Stimulated activated CD4-positive, alpha-beta T cell treated with anti-CD3 and anti-CD28 coated beads, Interleukin-1b, Interleukin-23, amount 100 ng/mL, for 4 hours (primary cell): ENCODE results near the gene AMHR2.

ENCODE experiments used
- DNase-seq, 2 donors: peaks; one replicate each; pipeline ENCODE4 v3.0.0-alpha.2; 2020; ENCODE audit warnings: low read depth in 2 of 2

AMHR2 gene

GRCh38 chr12:53452159-53453077, 28.8 kb downstream of the AMHR2 start:
- DNase-seq: peak; percentile 64 to 69

GRCh38 chr12:53453953-53454640, 30.4 kb downstream of the AMHR2 start:
- no peak for DNase-seq

- DNase-seq: no peak
Measured at GRCh38 chr12:53454707-53455106, 31.1 kb downstream of the AMHR2 start.

GRCh38 chr12:53456654-53457366, 33.2 kb downstream of the AMHR2 start:
- DNase-seq: no peak

GRCh38 chr12:53459097-53459496, 35.4 kb downstream of the AMHR2 start:
- no peak for DNase-seq

GRCh38 chr12:53461059-53461458, 37.4 kb downstream of the AMHR2 start:
- DNase-seq: no peak

- DNase-seq: no peak
Measured at GRCh38 chr12:53461591-53461990, 37.9 kb downstream of the AMHR2 start.

GRCh38 chr12:53462935-53463334, 39.3 kb downstream of the AMHR2 start:
- no peak for DNase-seq

- DNase-seq: no peak
Measured at GRCh38 chr12:53463802-53464560, 40.3 kb downstream of the AMHR2 start.

- no peak for DNase-seq
Measured at GRCh38 chr12:53464685-53465418, 41.2 kb downstream of the AMHR2 start.

GRCh38 chr12:53465679-53466078, 42.0 kb downstream of the AMHR2 start:
- DNase-seq: no peak

GRCh38 chr12:53466640-53467039, 43.0 kb downstream of the AMHR2 start:
- no peak for DNase-seq

GRCh38 chr12:53467082-53467481, 43.4 kb downstream of the AMHR2 start:
- no peak for DNase-seq

- DNase-seq: no peak
Measured at GRCh38 chr12:53467880-53468279, 44.2 kb downstream of the AMHR2 start.

GRCh38 chr12:53468282-53468681, 44.6 kb downstream of the AMHR2 start:
- DNase-seq: no peak

GRCh38 chr12:53472056-53472582, 48.5 kb downstream of the AMHR2 start:
- DNase-seq: no peak

- no peak for DNase-seq
Measured at GRCh38 chr12:53474077-53474476, 50.4 kb downstream of the AMHR2 start.

- DNase-seq: no peak
Measured at GRCh38 chr12:53474819-53475218, 51.2 kb downstream of the AMHR2 start.

GRCh38 chr12:53476769-53477209, 53.1 kb downstream of the AMHR2 start:
- DNase-seq: no peak

GRCh38 chr12:53478865-53479264, 55.2 kb downstream of the AMHR2 start:
- no peak for DNase-seq

- no peak for DNase-seq
Measured at GRCh38 chr12:53479331-53479730, 55.7 kb downstream of the AMHR2 start.
